GM23338 (cell line): ENCODE results near the gene STK33. TPM values are rescaled to one million over a fixed set of nuclear protein-coding genes. Genes with fewer than 3 reads are reported as not detected.
A peak's percentile ranks its signal among the peaks of the same experiment; 100 is the strongest.

Experiments used
- ATAC-seq: fragments of 200-7000 bp; cut with Tn5 transposase; 3 replicates; pipeline ENCODE4 v1.9.1; 2020
- DNase-seq: peaks from one replicate; pipeline ENCODE4 v3.0.0-alpha.2; 2015; ENCODE audit warnings: low spot score
- H2AFZ ChIP-seq: fragments of 200-600 bp; sonication (generic); 2 replicates; pipeline ENCODE4 v1.8.0; 2016; ENCODE audit warnings: antibody characterized with exemption, mild to moderate bottlenecking, moderate library complexity
- H3F3A ChIP-seq: fragments of 200-600 bp; sonication (generic); replicated peaks from 2 replicates; pipeline ENCODE4 v1.8.0; 2017; ENCODE audit warnings: antibody characterized with exemption, mixed run types, low read depth
- H3K27ac ChIP-seq: fragments of 200-600 bp; sonication (generic); 2 replicates; pipeline ENCODE4 v1.6.1; 2016; ENCODE audit warnings: low read depth
- H3K27me3 ChIP-seq: fragments of 200-600 bp; sonication (generic); 2 replicates; pipeline ENCODE4 v1.8.0; 2016; ENCODE audit warnings: mild to moderate bottlenecking, mixed run types, moderate library complexity; ENCODE audit not compliant: insufficient read depth
- H3K36me3 ChIP-seq: fragments of 200-600 bp; sonication (generic); 2 replicates; pipeline ENCODE4 v1.8.0; 2016; ENCODE audit warnings: mild to moderate bottlenecking; ENCODE audit not compliant: insufficient read depth
- H3K4me1 ChIP-seq: fragments of 200-600 bp; sonication (generic); 2 replicates; pipeline ENCODE4 v1.8.0; 2016; ENCODE audit warnings: mild to moderate bottlenecking, moderate library complexity; ENCODE audit not compliant: insufficient read depth
- H3K4me2 ChIP-seq: fragments of 200-600 bp; sonication (generic); 2 replicates; pipeline ENCODE4 v1.7.1; 2017; ENCODE audit warnings: mixed run types
- H3K4me3 ChIP-seq: fragments of 200-600 bp; sonication (generic); 2 replicates; pipeline ENCODE4 v1.6.1; 2016; ENCODE audit warnings: mixed run types
- H3K79me2 ChIP-seq: fragments of 200-600 bp; sonication (generic); replicated peaks from 2 replicates; pipeline ENCODE4 v1.8.0; 2017; ENCODE audit warnings: mild to moderate bottlenecking; ENCODE audit not compliant: insufficient read depth
- H3K9me2 ChIP-seq: fragments of 200-600 bp; sonication (generic); 2 replicates; pipeline ENCODE4 v1.8.0; 2017; ENCODE audit not compliant: insufficient read depth
- H4K20me1 ChIP-seq: fragments of 200-600 bp; sonication (generic); replicated peaks from 2 replicates; pipeline ENCODE4 v1.8.0; 2017; ENCODE audit warnings: mild to moderate bottlenecking; ENCODE audit not compliant: insufficient read depth
- H3K27ac Mint-ChIP-seq: 2 replicates; pipeline ENCODE4 v1.8.0; 2020; ENCODE audit warnings: inconsistent platforms, mild to moderate bottlenecking, moderate library complexity, mixed read lengths
- H3K27me3 Mint-ChIP-seq: 3 replicates; pipeline ENCODE4 v1.8.0; 2022; ENCODE audit warnings: low read depth, mild to moderate bottlenecking, moderate library complexity, mixed read lengths, inconsistent platforms; ENCODE audit not compliant: insufficient read depth, poor library complexity
- H3K36me3 Mint-ChIP-seq: 3 replicates; pipeline ENCODE4 v1.8.0; 2021; ENCODE audit warnings: low read depth, mild to moderate bottlenecking, inconsistent platforms, moderate library complexity, mixed read lengths
- H3K4me1 Mint-ChIP-seq: 3 replicates; pipeline ENCODE4 v1.8.0; 2020; ENCODE audit warnings: mild to moderate bottlenecking, inconsistent platforms, mixed read lengths
- H3K4me3 Mint-ChIP-seq: 3 replicates; pipeline ENCODE4 v1.8.0; 2021; ENCODE audit warnings: moderate library complexity, mild to moderate bottlenecking, inconsistent platforms, mixed read lengths
- H3K9me3 Mint-ChIP-seq: 3 replicates; pipeline ENCODE4 v1.8.0; 2020; ENCODE audit warnings: moderate library complexity, mild to moderate bottlenecking, inconsistent platforms, mixed read lengths
- EZH2 ChIP-seq: fragments of 200-600 bp; sonication (generic); IDR thresholded peaks from one replicate; pipeline ENCODE4 v1.8.0; 2017; ENCODE audit warnings: antibody characterized with exemption, mild to moderate bottlenecking, low read depth; ENCODE audit not compliant: unreplicated experiment
- REST ChIP-seq: IDR thresholded peaks from one replicate; pipeline ENCODE4 v1.6.1; 2018; ENCODE audit warnings: antibody characterized with exemption; ENCODE audit not compliant: unreplicated experiment
- STAT1 ChIP-seq: IDR thresholded peaks from one replicate; pipeline ENCODE4 v1.6.1; 2016; ENCODE audit warnings: antibody characterized with exemption; ENCODE audit not compliant: unreplicated experiment
- ZNF114 ChIP-seq: fragments of 250-450 bp; sonication (Bioruptor Pico); IDR thresholded peaks from 2 replicates; pipeline ENCODE4 v1.5.0; 2020; ENCODE audit warnings: mild to moderate bottlenecking, moderate library complexity
- ZNF462 ChIP-seq: fragments of 250-450 bp; sonication (Bioruptor Pico); IDR thresholded peaks from 2 replicates; pipeline ENCODE4 v1.5.0; 2020; ENCODE audit warnings: mild to moderate bottlenecking, moderate library complexity
- polyA plus RNA-seq: library from polyadenylated mRNA; unstranded; fragments of >200 nt; fragmentation: Nextera tagmentation; extraction: Ambion mirVana; gene quantifications from 2 replicates; pipeline ENCODE4 v1.2.1, GENCODE V29; 2016
- total RNA-seq: library from RNA; depleted of rRNA; stranded (reverse); fragments of >200 nt; shearing (Covaris generic); gene quantifications from 2 replicates; pipeline ENCODE4 v1.2.3, GENCODE V29; 2014

The STK33 gene
- total and polyA plus RNA-seq, 2 experiments from 2014 or later, result 17.2 to 18.2 TPM

- TF ChIP-seq ZNF462 (CRISPR knock-in tag) (no peak), STAT1 (no peak)
These were observed 2.5 kb upstream of the STK33 start (continued) for GRCh38 chr11:8596504-8597046.

- peaks cover 20% of the 10 kb centered on the region for H3K4me1 Mint-ChIP-seq
- H3K36me3 Mint-ChIP-seq, result no peaks in the 10 kb centered on the region
- Histone ChIP-seq H3K27ac (no peak overlapping the region), H3K9me2 (no peaks in the 10 kb centered on the region), H3K4me2 (peak overlapping the region; percentile 94), H3K4me3 (peak overlapping the region; percentile 86), H4K20me1 (no peaks in the 10 kb centered on the region), H3F3A (no peaks in the 10 kb centered on the region), H2AFZ (peak overlapping the region; percentile 100), H3K36me3 (no peaks in the 10 kb centered on the region), H3K4me1 (peaks cover 23% of the 10 kb centered on the region; the same call in 1 of the 2 replicates), H3K79me2 (peaks cover 8% of the 10 kb centered on the region), H3K27me3 (no peaks in the 10 kb centered on the region)
- peaks cover 6% of the 10 kb centered on the region for H3K27me3 Mint-ChIP-seq
- DNase-seq (peak; percentile 24), ATAC-seq (peak; percentile 41)
- no peak overlapping the region for H3K27ac Mint-ChIP-seq
- H3K9me3 Mint-ChIP-seq, result no peaks in the 10 kb centered on the region; the same call in 2 of the 3 replicates
- H3K4me3 Mint-ChIP-seq, result peak overlapping the region; percentile 89
- TF ChIP-seq REST (no peak), EZH2 (no peak), ZNF462 (CRISPR knock-in tag) (no peak), STAT1 (no peak), ZNF114 (CRISPR knock-in tag) (no peak)
These were observed 573 bp downstream of the STK33 start for GRCh38 chr11:8593455-8593854.
